HG03432 (cell line): ENCODE data around the gene MIPOL1.
"Not testable (repeated sequence)": the region's sequence is repeated elsewhere in the genome, so short reads cannot be mapped to it uniquely, and the experiment has no call there.

ENCODE experiments used
- ATAC-seq: cut with Tn5 transposase; IDR thresholded peaks from one replicate; pipeline ENCODE4 v1.9.1; 2021; ENCODE audit warnings: mild to moderate bottlenecking, moderate library complexity; ENCODE audit not compliant: unreplicated experiment

MIPOL1 gene

GRCh38 chr14:37232907-37233481 is 35.3 kb downstream of the MIPOL1 start:
- ATAC-seq: peak; percentile 74

GRCh38 chr14:37234222-37234621 is 36.5 kb downstream of the MIPOL1 start:
- no peak for ATAC-seq

- ATAC-seq: not testable (repeated sequence)
These were observed 38.3 kb downstream of the MIPOL1 start for GRCh38 chr14:37236044-37236443.

- ATAC-seq: no peak
These were observed 39.4 kb downstream of the MIPOL1 start for GRCh38 chr14:37237094-37237493.

- no peak for ATAC-seq
These were observed 40.0 kb downstream of the MIPOL1 start for GRCh38 chr14:37237735-37238200.

- no peak for ATAC-seq
These were observed 43.5 kb downstream of the MIPOL1 start for GRCh38 chr14:37241198-37241597.

- ATAC-seq: peak; percentile 59
These were observed 48.7 kb downstream of the MIPOL1 start for GRCh38 chr14:37246427-37246829.

- no peak for ATAC-seq
These were observed 50.2 kb downstream of the MIPOL1 start for GRCh38 chr14:37247791-37248461.

GRCh38 chr14:37251775-37252174 is 54.0 kb downstream of the MIPOL1 start:
- no peak for ATAC-seq

- ATAC-seq: no peak
These were observed 54.7 kb downstream of the MIPOL1 start for GRCh38 chr14:37252434-37252833.

- ATAC-seq: no peak
These were observed 56.2 kb downstream of the MIPOL1 start for GRCh38 chr14:37253905-37254304.

- ATAC-seq: no peak
These were observed 56.7 kb downstream of the MIPOL1 start for GRCh38 chr14:37254411-37254947.

- ATAC-seq: no peak
These were observed 59.8 kb downstream of the MIPOL1 start for GRCh38 chr14:37257501-37258070.

- no peak for ATAC-seq
These were observed 64.9 kb downstream of the MIPOL1 start for GRCh38 chr14:37262649-37263048.

- no peak for ATAC-seq
These were observed 66.0 kb downstream of the MIPOL1 start for GRCh38 chr14:37263656-37264236.

- ATAC-seq: no peak
These were observed 71.1 kb downstream of the MIPOL1 start for GRCh38 chr14:37268788-37269187.

GRCh38 chr14:37270629-37271028 is 72.9 kb downstream of the MIPOL1 start:
- no peak for ATAC-seq

GRCh38 chr14:37272569-37272968 is 74.8 kb downstream of the MIPOL1 start:
- no peak for ATAC-seq

- no peak for ATAC-seq
These were observed 76.9 kb downstream of the MIPOL1 start for GRCh38 chr14:37274652-37275051.

- ATAC-seq: no peak
These were observed 78.2 kb downstream of the MIPOL1 start for GRCh38 chr14:37275963-37276362.

GRCh38 chr14:37278636-37279538 is 81.2 kb downstream of the MIPOL1 start:
- ATAC-seq: no peak
